MM.1S (cell line): ENCODE data around the gene FBLIM1.
"Not testable (repeated sequence)": the region's sequence is repeated elsewhere in the genome, so short reads cannot be mapped to it uniquely, and the experiment has no call there.

Source experiments
- CTCF ChIP-seq: fragments of 300-600 bp; sonication (generic); IDR thresholded peaks from 2 replicates; pipeline ENCODE4 v1.5.1; 2016; ENCODE audit warnings: antibody characterized with exemption, low read length, mixed read lengths
- EZH2 ChIP-seq: fragments of 300-600 bp; sonication (generic); optimal IDR thresholded peaks from 2 replicates; pipeline ENCODE3; 2017; ENCODE audit warnings: low read depth, mild to moderate bottlenecking, antibody characterized with exemption, low read length, mixed read lengths
- EZH2phosphoT487 ChIP-seq: fragments of 300-600 bp; sonication (generic); IDR thresholded peaks from 2 replicates; pipeline ENCODE4 v1.6.1; 2018; ENCODE audit warnings: antibody characterized with exemption, low read length

GRCh38 chr1:15807549-15807948, 49.0 kb downstream of the FBLIM1 start, which contains the start of gene UQCRHL:
- TF ChIP-seq EZH2phosphoT487, CTCF, EZH2: not testable (repeated sequence)
